ENCODE results near the gene C7.

DNA sequence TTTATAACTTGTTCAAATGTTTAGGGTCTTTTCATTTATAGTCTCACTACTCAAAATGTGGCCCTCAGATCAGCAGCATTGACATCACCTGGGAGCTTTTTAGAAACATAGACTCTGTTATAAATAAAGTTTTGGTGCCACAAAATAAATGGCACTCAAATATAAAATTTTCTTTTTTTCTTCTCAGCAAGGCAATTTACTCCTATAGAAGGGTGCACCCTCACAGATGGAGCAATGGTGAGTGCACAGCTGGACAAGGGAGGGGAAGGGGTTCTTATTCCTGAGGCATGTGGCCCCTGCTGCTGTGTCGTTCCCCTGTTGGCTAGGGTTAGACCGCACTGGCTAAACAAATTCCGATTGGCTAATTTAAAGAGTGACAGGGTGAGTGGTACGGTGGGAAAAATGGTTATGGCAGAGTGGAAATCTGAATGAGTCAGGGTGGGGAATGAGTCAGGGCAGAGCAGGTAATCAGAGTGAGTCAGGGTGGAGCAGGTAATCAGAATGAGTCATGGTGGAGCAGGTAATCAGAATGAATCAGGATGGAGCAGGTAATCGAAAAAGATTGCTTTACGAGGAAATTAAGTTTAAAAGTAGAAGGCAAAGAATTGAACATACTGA is 31.8 kb upstream of the C7 start:
- TF ChIP-seq, protein P1, sequence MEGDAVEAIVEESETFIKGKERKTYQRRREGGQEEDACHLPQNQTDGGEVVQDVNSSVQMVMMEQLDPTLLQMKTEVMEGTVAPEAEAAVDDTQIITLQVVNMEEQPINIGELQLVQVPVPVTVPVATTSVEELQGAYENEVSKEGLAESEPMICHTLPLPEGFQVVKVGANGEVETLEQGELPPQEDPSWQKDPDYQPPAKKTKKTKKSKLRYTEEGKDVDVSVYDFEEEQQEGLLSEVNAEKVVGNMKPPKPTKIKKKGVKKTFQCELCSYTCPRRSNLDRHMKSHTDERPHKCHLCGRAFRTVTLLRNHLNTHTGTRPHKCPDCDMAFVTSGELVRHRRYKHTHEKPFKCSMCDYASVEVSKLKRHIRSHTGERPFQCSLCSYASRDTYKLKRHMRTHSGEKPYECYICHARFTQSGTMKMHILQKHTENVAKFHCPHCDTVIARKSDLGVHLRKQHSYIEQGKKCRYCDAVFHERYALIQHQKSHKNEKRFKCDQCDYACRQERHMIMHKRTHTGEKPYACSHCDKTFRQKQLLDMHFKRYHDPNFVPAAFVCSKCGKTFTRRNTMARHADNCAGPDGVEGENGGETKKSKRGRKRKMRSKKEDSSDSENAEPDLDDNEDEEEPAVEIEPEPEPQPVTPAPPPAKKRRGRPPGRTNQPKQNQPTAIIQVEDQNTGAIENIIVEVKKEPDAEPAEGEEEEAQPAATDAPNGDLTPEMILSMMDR (IDR thresholded peaks at IDR 0.05): no peak
- TF ChIP-seq POLR2A (IDR thresholded peaks at IDR 0.05): no peak
